CD14-positive monocyte (primary cell): ENCODE measurements around the gene KIF16B. TPM values are rescaled to one million over a fixed set of nuclear protein-coding genes. Genes with fewer than 3 reads are reported as not detected.
A peak's percentile ranks its signal among the peaks of the same experiment; 100 is the strongest.

ENCODE experiments used
- DNase-seq, 3 donors: peaks; one replicate each; pipeline ENCODE4 v3.0.0-alpha.2; 2011 to 2022
- H2AFZ ChIP-seq: 2 replicates; pipeline ENCODE4 v1.6.0; 2012; ENCODE audit warnings: mild to moderate bottlenecking, low read depth, low read length, inconsistent platforms; ENCODE audit not compliant: insufficient read depth, poor library complexity, severe bottlenecking
- H3K27ac ChIP-seq, 2 donors: 1 replicate in 1 of 2; 2 replicates in 1 of 2; pipeline ENCODE4 v1.5.1; 2012 to 2013; ENCODE audit warnings: low read length in 2 of 2, control low read depth in 1 of 2, inconsistent platforms in 1 of 2, low read depth in 1 of 2, mild to moderate bottlenecking in 1 of 2
- H3K27me3 ChIP-seq, 2 donors: one replicate each; pipeline versions ENCODE4 v1.6.0 to v1.6.1; 2011 to 2013; ENCODE audit warnings: low read length in 2 of 2; ENCODE audit not compliant: control insufficient read depth in 2 of 2, insufficient read depth in 2 of 2
- H3K36me3 ChIP-seq, 2 donors: replicated peaks in 1 of 2; 1 replicate in 1 of 2; 2 replicates in 1 of 2; pipeline versions ENCODE4 v1.5.1 to v1.6.1; 2012 to 2013; ENCODE audit warnings: low read length in 2 of 2, control low read depth in 1 of 2, inconsistent platforms in 1 of 2, mild to moderate bottlenecking in 1 of 2; ENCODE audit not compliant: insufficient read depth in 2 of 2, control insufficient read depth in 1 of 2
- H3K4me1 ChIP-seq, 2 donors: 1 replicate in 1 of 2; 2 replicates in 1 of 2; pipeline versions ENCODE4 v1.5.1 to v1.6.1; 2012 to 2013; ENCODE audit warnings: low read length in 2 of 2, control low read depth in 1 of 2, inconsistent platforms in 1 of 2, mild to moderate bottlenecking in 1 of 2, moderate library complexity in 1 of 2; ENCODE audit not compliant: insufficient read depth in 2 of 2, control insufficient read depth in 1 of 2
- H3K4me2 ChIP-seq: replicated peaks from 2 replicates; pipeline ENCODE3; 2012; ENCODE audit warnings: low read length, moderate library complexity, mild to moderate bottlenecking; ENCODE audit not compliant: poor library complexity, severe bottlenecking; ENCODE audit errors: extremely low read depth
- H3K4me3 ChIP-seq, 3 experiments: fragments of 200-600 bp in 1 of 3; sonication (generic) in 1 of 3; replicated peaks in 1 of 3; 1 replicate in 2 of 3; 2 replicates in 1 of 3; pipeline ENCODE4 v1.5.1; 2011 to 2013; ENCODE audit warnings: low read length in 3 of 3, mild to moderate bottlenecking in 3 of 3, control low read depth in 2 of 3, low read depth in 2 of 3, inconsistent platforms in 1 of 3, moderate library complexity in 1 of 3
- H3K79me2 ChIP-seq: 2 replicates; pipeline ENCODE4 v1.6.0; 2012; ENCODE audit warnings: mild to moderate bottlenecking, control low read depth, inconsistent platforms, low read length, moderate library complexity; ENCODE audit not compliant: insufficient read depth
- H3K9ac ChIP-seq: 2 replicates; pipeline ENCODE4 v1.6.0; 2017; ENCODE audit warnings: low read length, mild to moderate bottlenecking; ENCODE audit not compliant: insufficient read depth, poor library complexity, severe bottlenecking
- H3K9me3 ChIP-seq, 2 donors: replicated peaks in 1 of 2; 1 replicate in 1 of 2; 2 replicates in 1 of 2; pipeline versions ENCODE4 v1.5.1 to v1.6.1; 2012 to 2013; ENCODE audit warnings: low read length in 2 of 2, control low read depth in 1 of 2; ENCODE audit not compliant: control insufficient read depth in 1 of 2, insufficient read depth in 1 of 2
- H4K20me1 ChIP-seq: 2 replicates; pipeline ENCODE4 v1.6.0; 2012; ENCODE audit warnings: mild to moderate bottlenecking, low read length, control low read depth, moderate library complexity; ENCODE audit not compliant: insufficient read depth
- H3K27ac Mint-ChIP-seq, 7 donors: one replicate each; pipeline ENCODE4 v1.8.0; 2020; ENCODE audit warnings: mild to moderate bottlenecking in 7 of 7, mixed read lengths in 7 of 7, moderate library complexity in 6 of 7, inconsistent platforms in 2 of 7
- H3K27me3 Mint-ChIP-seq, 3 donors: one replicate each; pipeline ENCODE4 v1.8.0; 2021 to 2022; ENCODE audit warnings: low read depth in 3 of 3, mild to moderate bottlenecking in 3 of 3, mixed read lengths in 3 of 3, moderate library complexity in 3 of 3, inconsistent platforms in 1 of 3
- H3K36me3 Mint-ChIP-seq, 2 donors: one replicate each; pipeline ENCODE4 v1.8.0; 2020; ENCODE audit warnings: mixed read lengths in 2 of 2, inconsistent platforms in 1 of 2, mild to moderate bottlenecking in 1 of 2
- H3K4me1 Mint-ChIP-seq: one replicate; pipeline ENCODE4 v1.8.0; 2020; ENCODE audit warnings: mild to moderate bottlenecking, mixed read lengths
- H3K4me3 Mint-ChIP-seq, 2 donors: one replicate each; pipeline ENCODE4 v1.8.0; 2020; ENCODE audit warnings: mild to moderate bottlenecking in 2 of 2, mixed read lengths in 2 of 2, moderate library complexity in 1 of 2
- H3K9me3 Mint-ChIP-seq, 7 donors: one replicate each; pipeline ENCODE4 v1.8.0; 2020 to 2022; ENCODE audit warnings: mixed read lengths in 7 of 7, mild to moderate bottlenecking in 6 of 7, moderate library complexity in 6 of 7, inconsistent platforms in 2 of 7
- WGBS: methylation state at CpG from one replicate; pipeline ENCODE4 v1.1.5; 2013; ENCODE audit warnings: missing lambda C conversion rate; ENCODE audit not compliant: insufficient coverage; 5-methylcytosine and 5-hydroxymethylcytosine counted together
- intact Hi-C, 2 donors: fragments of 100-400 bp; cut with micrococcal nuclease; formaldehyde crosslinking; loops; one replicate each; pipeline versions ENCODE4 v1.15.0 to v1.15.1; 2023
- polyA plus RNA-seq, 3 donors: library from polyadenylated mRNA; depleted of rRNA in 1 of 3; unstranded in 2 of 3; stranded (reverse) in 1 of 3; fragments of 300-500 nt in 2 of 3; fragments of >200 nt in 1 of 3; fragmentation: Illumina TruSeq in 2 of 3; gene quantifications; 1 replicate in 2 of 3; 2 replicates in 1 of 3; pipeline ENCODE4 v1.2.3, GENCODE V29; 2012 to 2021
- TF ChIP-seq, protein P1 (sequence below): fragments of 200-600 bp; IDR thresholded peaks from one replicate; pipeline ENCODE4 v1.8.0; 2022; ENCODE audit warnings: antibody characterized with exemption, mild to moderate bottlenecking

KIF16B gene
- polyA plus RNA-seq, 3 donors: 0.89 to 2.9 (median 2.8) TPM

DNA sequence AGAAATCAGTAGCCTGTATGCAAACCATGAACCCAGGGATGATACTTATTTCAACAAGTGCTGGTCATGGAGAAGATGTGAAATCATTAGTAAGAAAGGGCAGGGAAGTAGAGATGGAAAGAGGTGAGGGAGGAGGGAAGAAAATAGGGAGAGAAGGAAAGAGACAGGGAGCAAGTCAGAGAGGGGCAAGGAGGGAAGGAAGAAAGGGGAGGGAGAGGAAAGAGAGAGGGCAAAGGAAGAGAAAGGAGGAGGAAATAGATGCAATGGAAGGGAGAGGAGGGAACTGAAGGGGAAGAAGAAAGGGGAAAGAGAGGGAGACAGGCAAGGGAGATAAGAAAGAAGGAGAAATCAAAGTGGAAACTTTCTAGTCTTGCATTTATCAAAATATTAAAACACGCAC, 195.1 kb downstream of the KIF16B start:
- Histone ChIP-seq H3K36me3 (peaks cover 0 to 13% of the 10 kb centered on the region in 2 donors), H4K20me1 (no peaks in the 10 kb centered on the region), H3K27ac (no peak overlapping the region), H3K9ac (no peak overlapping the region), H3K9me3 (no peaks in the 10 kb centered on the region), H2AFZ (no peak overlapping the region), H3K79me2 (no peaks in the 10 kb centered on the region), H3K4me1 (no peaks in the 10 kb centered on the region), H3K4me2 (no peak overlapping the region), H3K4me3 (no peak overlapping the region), H3K27me3 (no peaks in the 10 kb centered on the region)
- Mint-ChIP-seq H3K27ac (peak overlapping the region in 1 of 7 donors; percentile 55), H3K4me3 (no peak overlapping the region), H3K9me3 (peaks cover 0 to 6% (median 1%) of the 10 kb centered on the region in 7 donors), H3K27me3 (peaks cover 0 to 2% (median 0%) of the 10 kb centered on the region in 3 donors), H3K36me3 (peaks cover 11 to 17% of the 10 kb centered on the region in 2 donors), H3K4me1 (no peaks in the 10 kb centered on the region)
- intact Hi-C loops: no loop called here
- no CpG with 5 or more reads among the region's 1 CpG for WGBS
- TF ChIP-seq, protein P1, sequence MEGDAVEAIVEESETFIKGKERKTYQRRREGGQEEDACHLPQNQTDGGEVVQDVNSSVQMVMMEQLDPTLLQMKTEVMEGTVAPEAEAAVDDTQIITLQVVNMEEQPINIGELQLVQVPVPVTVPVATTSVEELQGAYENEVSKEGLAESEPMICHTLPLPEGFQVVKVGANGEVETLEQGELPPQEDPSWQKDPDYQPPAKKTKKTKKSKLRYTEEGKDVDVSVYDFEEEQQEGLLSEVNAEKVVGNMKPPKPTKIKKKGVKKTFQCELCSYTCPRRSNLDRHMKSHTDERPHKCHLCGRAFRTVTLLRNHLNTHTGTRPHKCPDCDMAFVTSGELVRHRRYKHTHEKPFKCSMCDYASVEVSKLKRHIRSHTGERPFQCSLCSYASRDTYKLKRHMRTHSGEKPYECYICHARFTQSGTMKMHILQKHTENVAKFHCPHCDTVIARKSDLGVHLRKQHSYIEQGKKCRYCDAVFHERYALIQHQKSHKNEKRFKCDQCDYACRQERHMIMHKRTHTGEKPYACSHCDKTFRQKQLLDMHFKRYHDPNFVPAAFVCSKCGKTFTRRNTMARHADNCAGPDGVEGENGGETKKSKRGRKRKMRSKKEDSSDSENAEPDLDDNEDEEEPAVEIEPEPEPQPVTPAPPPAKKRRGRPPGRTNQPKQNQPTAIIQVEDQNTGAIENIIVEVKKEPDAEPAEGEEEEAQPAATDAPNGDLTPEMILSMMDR: no peak
- no peak for DNase-seq

DNA sequence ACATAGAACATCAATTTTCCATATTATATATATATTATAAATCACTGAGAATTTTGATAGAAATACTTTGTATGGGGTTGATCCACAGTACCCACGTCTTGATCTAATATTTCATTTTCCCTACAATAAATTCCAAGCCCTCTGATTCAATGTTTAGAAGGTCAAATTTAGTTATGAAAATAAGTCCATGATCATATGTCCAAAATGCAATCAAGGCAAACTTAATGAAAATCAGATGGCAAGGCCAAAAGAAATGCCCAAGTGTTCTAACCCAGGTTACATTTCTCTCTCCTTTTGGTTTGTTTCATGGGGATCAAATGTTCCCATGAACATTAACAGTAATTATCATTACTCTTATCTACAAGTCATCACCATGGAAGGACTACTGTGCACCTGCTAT, 203.8 kb downstream of the KIF16B start:
- H3K4me1 Mint-ChIP-seq: no peaks in the 10 kb centered on the region
- H3K27ac Mint-ChIP-seq: peak overlapping the region in 1 of 7 donors; percentile 32
- peaks cover 0 to 3% (median 0%) of the 10 kb centered on the region in 7 donors for H3K9me3 Mint-ChIP-seq
- no peak overlapping the region for H2AFZ ChIP-seq
- TF ChIP-seq, protein P1: no peak
- DNase-seq: no peak
- no peak overlapping the region for H3K4me2 ChIP-seq
- H3K79me2 ChIP-seq: no peaks in the 10 kb centered on the region
- no peaks in the 10 kb centered on the region for H3K27me3 ChIP-seq
- no CpG with 5 or more reads among the region's 1 CpG for whole genome bisulfite sequencing
- peaks cover 13 to 30% of the 10 kb centered on the region in 2 donors for H3K36me3 Mint-ChIP-seq
- no peaks in the 10 kb centered on the region for H3K4me1 ChIP-seq
- intact Hi-C loops: no loop called here
- H4K20me1 ChIP-seq: no peaks in the 10 kb centered on the region
- peaks cover 0 to 13% of the 10 kb centered on the region in 2 donors for H3K36me3 ChIP-seq
- no peak overlapping the region for H3K9ac ChIP-seq
- peaks cover 0 to 1% (median 0%) of the 10 kb centered on the region in 3 donors for H3K27me3 Mint-ChIP-seq
- no peak overlapping the region for H3K27ac ChIP-seq
- no peak overlapping the region for H3K4me3 ChIP-seq
- H3K9me3 ChIP-seq: no peaks in the 10 kb centered on the region
- H3K4me3 Mint-ChIP-seq: no peak overlapping the region
